Colonic mucosa (tissue), 4 donors: ENCODE measurements around the gene KCTD19. TPM values are rescaled to one million over a fixed set of nuclear protein-coding genes. Genes with fewer than 3 reads are reported as not detected.
A peak's percentile ranks its signal among the peaks of the same experiment; 100 is the strongest.

Source experiments
- DNase-seq: peaks from one replicate; pipeline ENCODE4 v3.0.0-alpha.2; 2020
- H3K27ac ChIP-seq: fragments of 200-600 bp; one replicate; pipeline ENCODE4 v1.8.0; 2021
- H3K27me3 ChIP-seq: fragments of 200-600 bp; one replicate; pipeline ENCODE4 v1.8.0; 2021
- H3K36me3 ChIP-seq: fragments of 200-600 bp; one replicate; pipeline ENCODE4 v1.8.0; 2021
- H3K4me1 ChIP-seq: fragments of 200-600 bp; one replicate; pipeline ENCODE4 v1.8.0; 2021; ENCODE audit warnings: mild to moderate bottlenecking
- H3K4me3 ChIP-seq: fragments of 200-600 bp; one replicate; pipeline ENCODE4 v1.8.0; 2021
- H3K9ac ChIP-seq, 2 donors: one replicate each; pipeline ENCODE4 v1.7.0; 2013; ENCODE audit warnings: control low read depth in 2 of 2, low read depth in 2 of 2, low read length in 2 of 2
- H3K9me3 ChIP-seq: fragments of 200-600 bp; one replicate; pipeline ENCODE4 v1.8.0; 2021
- CTCF ChIP-seq: fragments of 200-600 bp; IDR thresholded peaks from one replicate; pipeline ENCODE4 v1.8.0; 2022; ENCODE audit warnings: antibody characterized with exemption, mild to moderate bottlenecking
- intact Hi-C: fragments of 100-400 bp; cut with DNase I; formaldehyde crosslinking; loops from one replicate; pipeline ENCODE4 v1.14.1; 2022
- total RNA-seq, 2 donors: library from RNA; stranded (reverse); fragmentation: NEBNext Ultra II Directional in 1 of 2; extraction: Animal tissue kit (Norgen Biotek cat#: 25700) in 1 of 2; gene quantifications; one replicate each; pipeline ENCODE4 v1.2.1, GENCODE V29; 2021
- donor health status: healthy.
- donor health status: DM: no; HTN: no; CAD: no.
- donor health status: DM: no; HTN: no; CAD: no.

KCTD19 gene
- total RNA-seq, 2 donors from 2014 or later: 0.24 TPM; not detected in 1

GRCh38 chr16:67250045-67250327 is 76.6 kb downstream of the KCTD19 start:
- peaks cover 9% of the 10 kb centered on the region for H3K4me1 ChIP-seq
- H3K27ac ChIP-seq: no peak overlapping the region
- DNase-seq: no peak
- H3K36me3 ChIP-seq: no peaks in the 10 kb centered on the region
- no peak for TF ChIP-seq CTCF
- no peak overlapping the region for H3K9ac ChIP-seq
- intact Hi-C loops: no loop called here
- no peaks in the 10 kb centered on the region for H3K9me3 ChIP-seq
- H3K4me3 ChIP-seq: no peak overlapping the region
- H3K27me3 ChIP-seq: no peaks in the 10 kb centered on the region

DNA sequence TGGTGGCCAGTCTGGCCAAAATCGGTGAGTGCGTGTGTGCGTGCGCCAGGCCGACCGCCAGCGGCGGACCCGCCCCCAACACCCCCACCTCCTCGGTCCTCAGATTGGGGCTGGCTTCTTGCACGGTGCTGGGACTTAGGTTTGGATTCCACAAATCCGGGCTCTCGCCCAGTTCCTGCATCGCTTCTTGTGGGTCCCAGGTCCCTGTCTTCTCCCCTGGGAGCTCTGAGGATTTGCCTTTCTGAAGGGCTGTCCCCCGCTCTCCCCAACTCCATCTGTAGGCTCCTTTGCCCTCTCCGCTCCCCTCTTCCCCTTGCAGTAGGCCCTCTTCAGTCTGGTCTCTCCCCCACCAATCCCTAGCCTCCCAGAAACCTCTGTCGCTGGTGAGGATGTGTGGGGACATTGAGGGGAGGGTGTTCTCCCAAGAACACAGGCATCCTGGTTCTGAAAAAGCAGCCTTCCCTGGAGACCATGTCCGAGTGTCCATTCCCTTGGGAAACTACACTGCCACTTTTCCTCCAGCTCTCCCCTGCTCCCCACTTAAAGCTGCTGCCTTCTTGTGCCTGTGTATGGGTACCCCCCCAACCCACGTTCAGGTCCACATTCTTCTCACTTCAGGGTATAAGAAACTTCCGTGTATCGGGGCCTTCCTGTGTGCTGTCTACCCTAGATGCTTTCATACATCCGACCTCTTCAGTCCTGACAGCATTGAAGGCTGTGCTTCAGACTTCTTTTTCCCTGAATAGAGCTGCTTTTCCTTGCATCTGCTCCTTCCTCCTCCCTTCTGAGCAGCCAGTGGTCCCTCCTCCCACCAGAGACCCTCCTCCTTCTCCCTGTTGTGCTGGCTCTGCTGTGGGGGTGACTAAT is 77.1 kb downstream of the KCTD19 start:
- Histone ChIP-seq H3K9ac (peak overlapping the region in 1 of 2 donors; percentile 8), H3K36me3 (no peaks in the 10 kb centered on the region), H3K27me3 (no peaks in the 10 kb centered on the region), H3K4me1 (peaks cover 9% of the 10 kb centered on the region), H3K9me3 (no peaks in the 10 kb centered on the region), H3K27ac (no peak overlapping the region), H3K4me3 (peak overlapping the region; percentile 46)
- DNase-seq: no peak
- intact Hi-C loops: no loop called here
- TF ChIP-seq CTCF: no peak

DNA sequence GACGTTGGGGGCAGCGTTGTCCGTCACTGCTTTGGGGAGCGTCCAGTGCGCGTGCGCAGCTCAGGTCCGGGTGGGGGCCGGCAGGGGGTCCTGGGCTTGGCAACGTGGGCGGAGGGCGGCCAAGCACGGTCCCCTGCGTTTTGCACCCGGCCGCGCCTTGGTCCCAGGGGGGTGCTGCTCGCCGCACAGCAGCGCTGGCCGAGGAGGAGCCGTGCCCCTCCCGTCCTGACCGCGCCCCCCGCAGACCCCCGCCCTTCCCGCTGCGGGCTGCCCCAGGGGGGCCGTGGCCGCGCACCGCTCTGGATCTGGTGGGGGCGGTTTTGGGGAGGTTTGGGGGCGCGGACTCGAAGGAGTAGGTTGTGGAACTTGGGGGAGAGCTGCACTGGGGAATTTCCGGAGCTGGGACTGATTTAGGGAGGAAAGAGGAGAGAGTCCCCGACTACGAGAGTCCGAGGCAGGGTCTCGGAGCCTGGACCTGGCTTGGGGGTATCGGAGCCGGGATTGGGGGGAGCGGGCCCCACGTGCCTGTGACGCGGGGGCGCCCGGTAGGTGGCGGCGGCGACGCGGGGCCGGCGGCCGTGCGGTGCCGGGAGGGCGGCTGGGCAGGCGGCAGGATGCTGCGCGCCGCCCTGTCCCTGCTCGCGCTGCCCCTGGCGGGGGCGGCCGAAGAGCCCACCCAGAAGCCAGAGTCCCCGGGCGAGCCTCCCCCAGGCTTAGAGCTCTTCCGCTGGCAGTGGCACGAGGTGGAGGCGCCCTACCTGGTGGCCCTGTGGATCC is 78.0 kb downstream of the KCTD19 start, which contains the start of gene SLC9A5:
TSS of gene SLC9A5 (plus strand) at position 579 of the 777 bp plus-strand sequence. CDS start at position 615, 36 bp downstream.
- intact Hi-C loops: no loop called here
- H3K4me1 ChIP-seq: peaks cover 9% of the 10 kb centered on the region

DNA sequence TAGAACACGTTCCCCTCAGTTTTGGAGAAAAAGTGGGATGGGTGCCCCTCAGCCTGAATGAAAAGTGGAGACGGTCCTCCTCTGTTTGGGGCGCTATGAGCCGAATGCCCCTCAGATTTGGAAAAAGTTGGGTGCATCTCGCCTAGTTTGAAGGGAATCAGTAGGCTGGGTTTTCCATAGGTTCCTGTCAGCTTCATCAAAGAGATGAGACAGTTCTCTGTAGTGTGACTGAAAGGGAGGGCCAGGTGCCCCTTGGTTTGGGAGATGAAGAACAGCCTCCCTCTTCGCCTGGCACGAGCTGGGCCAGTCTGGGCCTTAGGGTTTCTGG is 78.5 kb downstream of the KCTD19 start:
- no peaks in the 10 kb centered on the region for H3K36me3 ChIP-seq
- H3K4me3 ChIP-seq: peak overlapping the region; percentile 46
- no peaks in the 10 kb centered on the region for H3K9me3 ChIP-seq
- TF ChIP-seq CTCF: no peak
- H3K4me1 ChIP-seq: peaks cover 9% of the 10 kb centered on the region
- intact Hi-C loops: no loop called here
- peak overlapping the region; percentile 62 to 93 for H3K9ac ChIP-seq
- H3K27ac ChIP-seq: no peak overlapping the region
- H3K27me3 ChIP-seq: no peaks in the 10 kb centered on the region
- DNase-seq: no peak

More for the DNA sequence above, 78.0 kb downstream of the KCTD19 start, which contains the start of gene SLC9A5:
- TF ChIP-seq CTCF: no peak
- no peaks in the 10 kb centered on the region for H3K36me3 ChIP-seq
- H3K4me3 ChIP-seq: peak within 1 kb of the TSS; percentile 46
- H3K9ac ChIP-seq: peak within 1 kb of the TSS; percentile 62 to 93
- no peak within 1 kb of the TSS for H3K27ac ChIP-seq
- H3K27me3 ChIP-seq: no peaks in the 10 kb centered on the region
- H3K9me3 ChIP-seq: no peaks in the 10 kb centered on the region
- DNase-seq: no peak

GRCh38 chr16:67247192-67248072 is 79.1 kb downstream of the KCTD19 start, which contains the start of gene FHOD1:
Gene FHOD1, minus strand, starts transcription at chr16:67247481. Its CDS starts 71 bp downstream, at chr16:67247410.
- Histone ChIP-seq H3K4me3 (peak within 1 kb of the TSS; percentile 59), H3K4me1 (peaks cover 11% of the 10 kb centered on the region), H3K9ac (peak within 1 kb of the TSS; percentile 91 to 93), H3K36me3 (no peaks in the 10 kb centered on the region), H3K9me3 (no peaks in the 10 kb centered on the region), H3K27me3 (no peaks in the 10 kb centered on the region), H3K27ac (peak within 1 kb of the TSS; percentile 77)
- no peak for TF ChIP-seq CTCF
- intact Hi-C loops: no loop called here
- peak; percentile 99 for DNase-seq
